ENCODE data around the gene RERE.

The RERE gene

DNA sequence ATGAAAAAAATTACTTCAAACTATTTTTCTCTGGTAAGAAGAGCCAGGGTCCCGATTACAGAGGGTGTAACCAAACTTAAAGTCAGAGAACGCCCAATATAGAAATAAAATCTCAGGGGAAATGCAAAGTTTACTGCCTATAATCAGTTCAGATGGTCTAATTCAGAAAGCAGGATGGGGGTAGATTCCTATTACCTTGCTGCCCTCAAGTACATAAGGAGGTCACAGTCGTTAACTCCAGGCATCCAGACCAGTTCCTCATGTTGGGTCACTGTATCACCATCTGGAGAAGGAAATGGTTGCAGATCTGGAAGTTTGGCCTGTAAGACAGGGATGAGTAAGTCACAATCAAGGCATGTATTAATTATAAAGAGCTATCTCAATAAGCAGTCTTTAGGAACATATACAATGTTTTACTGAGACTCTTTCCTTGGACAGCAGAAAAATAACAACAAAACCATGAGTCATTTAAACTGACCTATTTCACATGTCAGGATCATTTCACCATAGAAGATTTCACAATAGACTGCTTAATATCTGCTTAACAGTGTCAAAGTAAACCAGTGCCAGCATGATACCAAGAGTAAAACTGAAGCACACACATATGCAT, 320.1 kb downstream of the RERE start:
- no peak for DNase-seq

DNA sequence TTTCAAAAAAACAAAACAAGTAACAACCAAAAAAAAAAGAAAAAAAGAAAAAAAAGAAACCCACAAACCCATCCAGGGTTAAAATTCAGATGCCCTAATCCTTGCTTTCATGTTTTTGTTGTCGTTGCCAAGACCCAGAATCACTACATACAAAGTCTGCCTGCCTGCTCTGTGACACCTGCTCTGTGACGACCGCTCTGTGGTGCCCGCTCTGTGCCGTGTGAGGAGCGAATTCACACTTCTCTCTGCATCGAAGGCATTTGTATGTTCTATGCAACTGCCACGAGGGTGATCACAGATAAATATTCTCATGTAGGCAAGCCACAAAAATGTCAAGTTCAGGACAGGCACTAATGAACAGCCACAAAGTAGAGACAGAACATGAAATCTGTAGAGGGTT, 321.0 kb downstream of the RERE start:
- no peak for DNase-seq

DNA sequence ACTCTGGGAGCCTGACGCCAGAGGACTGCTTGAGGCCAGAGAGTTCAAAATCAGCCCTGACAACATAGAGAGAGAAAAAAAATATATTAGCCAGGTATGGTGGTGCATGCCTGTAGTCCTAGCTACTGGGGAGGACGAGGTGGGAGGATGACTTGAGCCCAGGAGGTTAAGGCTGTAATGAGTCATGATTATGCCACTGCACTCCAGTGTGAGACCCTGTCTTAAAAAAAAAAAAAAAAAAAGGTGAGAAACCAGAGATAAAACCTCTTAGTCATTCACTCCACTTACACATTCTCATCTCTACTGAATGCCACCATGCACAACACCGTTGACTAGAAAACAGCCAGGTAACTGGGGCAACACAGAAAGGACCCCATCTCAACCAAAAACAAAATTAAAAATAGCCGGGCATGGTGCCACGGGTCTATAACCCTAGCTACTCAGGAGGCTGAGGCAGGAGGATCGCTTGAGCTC, 321.5 kb downstream of the RERE start:
- peak; percentile 43 for DNase-seq

DNA sequence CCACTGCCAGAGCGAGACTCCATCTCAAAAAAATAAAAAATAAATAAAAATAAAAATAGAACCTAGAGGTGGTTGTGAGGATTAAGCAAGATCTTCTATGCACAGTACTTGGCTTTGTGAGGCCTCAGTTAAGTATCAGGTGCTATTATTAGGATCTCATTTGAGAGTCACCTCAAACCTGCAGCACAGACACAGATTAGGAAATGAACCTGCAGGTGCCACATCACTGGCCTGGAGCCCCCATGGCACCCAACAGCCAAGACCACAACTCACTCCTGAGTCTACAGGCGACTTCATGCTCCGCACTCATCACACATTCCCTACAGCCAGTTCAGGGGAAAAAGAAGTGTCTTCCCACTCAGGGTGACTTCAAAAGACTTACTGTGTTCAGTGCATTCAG, 322.8 kb downstream of the RERE start:
- DNase-seq: no peak

DNA sequence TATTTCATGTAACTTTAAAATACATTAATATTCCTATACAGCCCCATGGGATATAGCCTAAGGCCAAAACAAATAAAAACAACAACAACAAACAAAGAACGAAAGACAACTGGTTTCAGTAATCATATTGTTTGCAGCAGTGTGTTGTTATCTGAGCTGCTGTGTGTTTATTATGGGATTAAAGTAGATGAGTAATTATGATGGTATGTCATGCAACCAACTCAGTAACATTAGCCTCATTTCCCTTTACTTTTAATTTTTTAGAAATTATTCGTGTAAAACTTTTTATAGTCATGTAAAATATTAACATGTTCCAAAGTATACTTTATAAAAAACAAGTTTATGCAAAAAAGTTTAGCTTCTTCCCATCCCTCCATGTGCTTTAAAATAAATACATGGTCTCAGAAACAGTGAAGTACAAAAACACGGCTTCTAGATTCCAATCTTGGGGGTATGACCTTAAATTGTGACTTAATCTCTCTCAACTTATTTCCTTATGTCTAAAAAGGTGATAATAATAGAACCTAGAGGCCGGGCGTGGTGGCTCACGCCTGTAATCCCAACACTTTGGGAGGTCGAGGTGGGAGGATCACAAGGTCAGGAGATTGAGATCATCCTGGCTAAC, 323.4 kb downstream of the RERE start:
- DNase-seq: no peak

DNA sequence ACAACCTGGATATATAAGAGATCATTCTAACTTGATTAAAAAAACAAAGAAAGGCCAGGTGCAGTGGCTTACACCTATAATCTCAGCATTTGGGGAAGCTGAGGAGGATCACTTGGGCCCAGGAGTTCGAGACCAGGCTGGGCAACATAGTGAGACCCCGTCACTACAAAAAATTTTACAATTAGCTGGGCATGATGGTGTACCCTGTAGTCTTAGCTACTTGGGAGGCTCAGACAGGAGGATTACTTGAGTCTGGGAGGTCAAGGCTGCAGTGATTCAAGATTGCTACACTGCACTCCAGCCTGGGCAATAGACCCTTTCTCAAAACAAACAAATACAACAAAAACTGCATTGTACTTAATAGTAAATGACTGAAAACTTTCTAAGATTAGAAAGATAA, 330.2 kb downstream of the RERE start:
- DNase-seq: no peak

DNA sequence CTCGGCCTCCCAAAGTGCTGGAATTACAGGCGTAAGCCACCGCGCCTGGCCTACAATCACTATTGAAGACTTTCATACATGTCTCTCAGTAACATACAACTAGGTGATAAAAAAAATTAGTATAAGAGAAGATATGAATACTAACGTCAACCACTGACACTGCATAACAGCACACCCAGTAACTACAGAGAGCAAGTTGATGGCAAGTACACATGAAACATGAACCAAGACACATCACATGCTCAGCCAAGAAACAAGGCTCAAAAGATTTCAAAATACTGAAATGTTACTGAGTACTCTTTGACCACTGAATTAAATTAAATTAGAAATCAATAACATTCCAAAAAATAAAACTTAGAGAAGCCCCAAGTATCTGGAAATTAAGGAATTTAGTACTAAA, 331.4 kb downstream of the RERE start:
- no peak for DNase-seq

DNA sequence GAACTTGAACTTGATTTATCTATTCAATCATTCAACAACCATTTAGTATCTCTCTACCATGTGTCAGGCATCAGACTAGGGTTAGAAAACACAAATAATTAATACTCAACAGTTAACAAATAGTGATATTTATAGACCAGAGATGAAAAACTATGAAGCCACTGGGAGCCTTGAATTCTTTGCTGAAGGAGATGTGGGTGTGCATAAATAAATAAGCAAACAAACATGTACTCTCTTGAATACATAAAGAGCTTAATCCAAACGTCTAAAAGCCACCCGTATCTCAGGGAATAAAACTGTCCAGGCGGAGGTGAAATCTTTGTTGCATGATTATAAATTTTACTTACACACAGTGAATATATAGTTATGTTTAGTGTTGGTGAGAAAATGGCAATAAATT, 333.9 kb downstream of the RERE start:
- no peak for DNase-seq

DNA sequence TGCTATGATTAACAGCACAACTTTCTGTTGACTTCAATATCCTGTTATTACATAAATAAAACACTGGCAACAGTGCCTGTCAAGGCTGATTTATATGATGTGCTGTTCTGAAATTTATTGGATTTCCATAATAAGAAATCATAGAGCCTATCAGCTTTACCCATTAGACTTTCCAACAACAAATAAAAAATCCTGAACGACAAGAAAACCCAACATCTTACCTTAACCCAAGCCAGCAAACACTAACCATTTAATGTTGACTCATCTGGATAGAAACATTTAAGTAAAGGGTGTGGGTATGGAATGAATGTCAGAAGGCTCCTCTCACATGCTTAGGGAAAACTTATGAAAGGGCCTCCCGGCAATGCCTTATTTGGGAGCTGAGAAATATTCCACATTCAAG, 334.5 kb downstream of the RERE start:
- DNase-seq: no peak

DNA sequence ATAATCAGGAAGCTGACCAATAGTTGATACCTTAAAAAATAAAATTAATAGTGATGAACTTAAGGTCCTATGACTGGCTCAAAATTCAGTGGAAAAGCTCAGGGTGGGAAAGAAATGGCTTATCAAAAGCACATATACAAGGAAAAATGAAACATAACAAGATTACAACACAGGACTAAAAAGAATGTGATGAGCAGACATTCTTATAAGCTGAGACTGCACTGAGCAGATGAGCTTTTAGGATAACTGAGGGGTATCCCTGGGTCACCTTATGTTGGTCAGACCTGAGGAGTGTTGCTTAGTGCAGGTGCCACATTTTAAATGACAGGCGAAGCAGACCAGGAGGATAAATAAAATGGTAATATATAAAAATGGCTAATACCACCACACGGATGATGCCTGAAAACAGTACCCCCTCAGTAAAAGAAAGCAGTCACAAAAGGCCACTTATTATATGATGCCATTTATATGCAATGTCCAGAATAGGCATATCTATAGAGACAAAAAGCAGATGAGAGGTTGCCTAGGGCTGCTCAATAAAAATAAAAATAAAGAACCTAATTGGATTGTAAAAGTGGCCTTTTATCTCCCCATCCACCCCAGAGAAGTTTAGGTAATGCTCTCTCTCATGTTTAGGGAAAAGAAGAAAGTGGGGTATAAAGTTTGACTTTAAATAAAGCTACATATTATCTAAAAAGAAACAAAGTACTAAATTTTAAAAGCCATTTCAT, 335.6 kb downstream of the RERE start:
- DNase-seq: no peak

DNA sequence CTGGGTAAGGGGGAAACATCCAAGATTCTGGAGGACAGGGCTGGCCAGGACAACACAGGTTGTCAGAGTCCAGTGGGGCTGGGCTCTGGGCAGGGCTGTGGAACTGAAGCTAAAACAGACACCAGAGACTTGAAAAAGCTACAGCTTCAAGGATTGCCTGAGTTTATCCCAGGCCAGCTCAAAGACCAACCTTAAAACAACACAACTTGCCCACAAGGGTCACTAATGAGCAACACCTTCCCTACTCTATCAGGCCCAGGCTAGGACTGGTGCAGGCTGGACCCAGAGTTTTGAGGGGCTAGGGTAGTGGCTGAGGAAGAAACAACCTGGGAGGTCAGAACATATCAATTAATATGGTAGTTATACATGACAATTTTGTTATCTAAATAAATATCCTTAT, 338.9 kb downstream of the RERE start:
- no peak for DNase-seq

DNA sequence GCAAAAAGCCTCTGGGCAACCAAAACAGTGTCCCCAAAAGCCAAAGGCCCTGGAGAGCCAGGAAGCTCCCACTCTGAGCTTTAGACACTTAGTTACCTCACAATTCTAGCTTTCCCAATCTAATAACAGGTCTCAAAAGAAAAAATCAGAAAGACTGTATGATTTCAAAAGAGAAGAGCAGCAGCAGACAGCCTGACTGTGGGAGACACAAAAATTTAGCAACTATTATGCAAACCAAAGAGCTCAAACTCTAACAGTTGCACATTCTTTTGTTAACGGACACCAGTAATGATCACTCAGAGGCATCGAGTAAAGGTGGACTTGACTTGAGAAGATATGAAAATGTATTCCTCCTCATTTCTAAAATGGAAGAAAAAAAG, 339.5 kb downstream of the RERE start:
- no peak for DNase-seq

DNA sequence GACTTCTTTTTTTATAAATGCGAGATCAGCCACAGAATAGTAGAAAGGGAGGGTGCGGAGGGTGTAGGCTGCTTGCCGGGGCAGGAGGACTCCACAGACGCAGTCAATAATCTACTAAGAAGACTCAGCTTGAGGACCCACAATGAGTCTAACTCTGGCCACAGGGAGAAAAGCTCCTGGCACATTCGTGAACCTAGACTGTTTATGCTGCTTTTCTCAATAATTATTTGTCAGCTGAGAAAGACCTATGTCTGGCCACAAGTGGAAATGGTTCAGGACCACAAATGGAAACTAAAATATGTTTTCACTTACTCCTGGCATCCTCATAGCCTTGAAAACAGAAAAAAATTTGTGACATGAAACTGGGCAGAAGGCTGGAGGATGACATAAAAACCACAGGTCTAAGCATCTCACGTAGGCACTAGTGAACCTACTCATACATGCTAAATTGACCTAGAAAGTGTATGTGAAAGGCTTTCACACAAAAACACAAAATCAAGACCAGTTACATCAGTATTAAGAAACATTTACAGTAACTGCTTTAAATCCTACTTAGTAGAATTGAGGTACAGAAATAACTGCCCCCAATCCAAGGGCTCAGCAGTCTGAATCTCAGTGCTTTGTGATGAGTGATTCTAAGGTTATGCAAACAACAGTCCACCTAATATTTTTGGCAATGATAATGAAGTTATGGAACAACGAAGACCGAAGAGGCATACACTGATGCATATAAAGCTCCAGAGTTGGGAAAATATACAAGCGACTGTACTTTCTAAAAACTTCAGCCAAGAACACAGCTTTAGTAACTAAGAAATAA, 340.1 kb downstream of the RERE start:
- DNase-seq: peak; percentile 37

DNA sequence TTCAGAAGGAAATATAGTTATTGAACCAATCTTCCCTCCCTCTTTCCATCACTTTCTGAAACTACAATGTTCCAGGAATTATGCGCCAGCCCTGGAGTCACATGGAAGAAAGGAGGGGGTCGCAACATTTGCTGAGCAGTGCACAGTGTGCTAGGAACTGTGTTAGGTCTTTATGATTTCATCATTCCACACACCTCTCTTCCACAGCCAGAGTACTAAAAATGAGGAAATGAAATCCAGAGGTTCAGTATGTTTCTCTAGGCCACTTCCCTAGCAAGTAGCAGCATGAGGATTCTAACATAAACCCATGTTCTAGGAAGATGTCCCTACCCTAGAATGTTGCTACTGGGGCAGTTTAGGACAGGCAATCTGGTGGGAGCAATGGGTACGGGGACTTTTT, 341.4 kb downstream of the RERE start:
- no peak for DNase-seq

DNA sequence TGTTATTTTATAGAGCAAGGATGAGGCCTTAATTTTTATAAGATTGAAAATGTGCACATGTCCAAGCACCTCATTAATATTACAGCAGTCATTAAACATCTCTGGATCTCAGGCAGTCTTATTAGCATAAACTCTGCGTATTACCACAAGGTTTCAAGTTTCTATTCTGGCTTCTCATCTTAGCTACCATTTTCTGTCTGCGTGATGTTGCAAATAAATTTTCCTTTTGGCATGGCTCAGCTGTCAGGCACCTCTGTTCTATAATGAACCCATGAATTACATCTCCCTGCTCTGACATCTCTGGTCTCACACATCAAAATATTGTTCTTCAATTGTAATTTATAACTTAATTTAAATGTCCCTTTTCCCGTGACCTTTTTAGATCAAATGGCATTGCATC, 343.1 kb downstream of the RERE start:
- DNase-seq: no peak

DNA sequence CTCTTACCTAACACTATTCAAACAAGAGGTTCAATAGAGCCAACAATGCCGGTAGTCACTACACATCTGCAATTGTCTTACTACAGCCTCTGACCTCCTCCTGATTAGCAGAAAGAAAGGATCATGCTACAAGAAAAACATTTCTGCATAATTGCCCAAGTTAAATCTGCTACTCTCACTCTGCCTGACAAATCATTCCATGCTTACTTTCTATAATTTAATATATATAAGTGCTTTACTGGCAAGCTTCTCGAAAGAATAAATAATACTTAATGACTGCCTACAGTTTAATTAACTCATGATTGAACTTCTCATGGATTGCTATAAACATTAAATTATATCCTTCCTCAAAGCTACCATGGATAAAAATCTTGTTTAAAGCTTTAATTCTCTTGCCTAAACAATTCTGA, 343.5 kb downstream of the RERE start:
- DNase-seq: no peak

DNA sequence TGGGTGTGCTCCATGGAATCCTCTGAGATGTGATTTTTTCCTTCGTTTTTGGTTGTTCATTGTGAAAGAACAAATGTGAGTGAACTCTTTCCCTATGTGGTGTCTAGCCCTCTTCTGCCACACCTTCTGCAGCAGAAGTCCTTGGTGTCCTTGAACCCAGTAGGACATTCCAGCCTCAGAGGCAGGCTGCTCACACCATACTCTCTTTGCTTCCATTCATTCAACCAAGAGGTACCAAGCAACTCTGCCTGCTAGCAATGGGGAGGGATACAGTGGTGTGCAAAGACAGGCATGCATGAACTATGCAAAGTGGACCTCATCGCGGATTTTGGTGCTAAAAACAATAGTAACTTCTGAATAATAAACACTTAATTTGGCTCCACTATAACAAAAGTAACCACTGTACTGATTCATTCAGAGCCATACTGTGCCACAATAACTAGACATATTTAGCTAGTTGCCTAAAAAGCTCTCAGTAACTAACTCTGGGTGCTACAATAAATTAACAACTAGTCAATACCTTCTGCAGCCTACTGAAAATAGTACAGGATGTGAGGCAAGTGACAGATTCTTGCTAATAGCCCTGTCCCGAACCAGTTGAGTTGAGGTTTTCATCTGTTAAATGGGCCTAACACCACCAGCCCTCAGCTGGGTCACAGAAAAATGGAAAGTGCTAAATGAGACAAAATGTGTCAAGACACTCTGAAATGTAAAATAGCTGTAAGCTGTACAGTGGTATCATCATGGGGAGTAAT, 344.1 kb downstream of the RERE start:
- DNase-seq: no peak

DNA sequence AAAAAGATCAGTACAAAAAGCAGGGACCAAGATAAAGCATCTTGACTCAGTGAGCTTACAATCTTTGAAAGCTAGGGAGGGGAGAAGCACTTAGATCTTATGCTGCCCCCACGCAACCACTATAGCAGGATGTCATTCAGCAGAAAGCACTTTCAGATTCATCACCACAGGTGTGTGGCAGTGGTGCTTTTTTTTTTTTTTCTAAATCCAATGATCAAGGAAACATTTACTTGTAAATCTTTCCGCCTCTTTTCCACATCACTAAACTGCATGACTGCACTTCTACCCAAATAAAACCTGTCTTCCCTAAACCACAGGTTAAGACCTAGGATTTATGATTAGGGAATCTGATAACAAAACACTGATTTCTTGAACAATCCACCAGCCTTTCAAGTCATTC, 344.8 kb downstream of the RERE start:
- DNase-seq: peak; percentile 57

DNA sequence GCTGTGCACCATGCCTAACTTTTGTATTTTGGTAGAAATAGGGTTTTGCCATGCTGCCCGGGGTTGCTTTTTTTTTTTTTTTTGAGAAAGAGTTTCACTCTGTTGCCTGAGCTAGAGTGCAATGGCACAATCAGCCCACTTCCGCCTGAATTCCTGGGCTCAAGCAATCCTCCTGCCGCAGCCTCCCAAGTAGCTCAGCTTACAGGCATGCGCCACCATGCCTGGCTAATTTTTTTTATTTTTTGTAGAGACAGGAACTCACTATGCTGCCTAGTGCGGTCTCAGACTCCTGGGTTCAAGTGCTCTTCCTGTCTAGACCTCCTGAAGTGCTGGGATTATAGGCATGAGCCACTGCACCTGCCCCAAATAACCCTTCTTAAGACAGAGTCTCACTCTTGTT, 346.0 kb downstream of the RERE start:
- DNase-seq: no peak

DNA sequence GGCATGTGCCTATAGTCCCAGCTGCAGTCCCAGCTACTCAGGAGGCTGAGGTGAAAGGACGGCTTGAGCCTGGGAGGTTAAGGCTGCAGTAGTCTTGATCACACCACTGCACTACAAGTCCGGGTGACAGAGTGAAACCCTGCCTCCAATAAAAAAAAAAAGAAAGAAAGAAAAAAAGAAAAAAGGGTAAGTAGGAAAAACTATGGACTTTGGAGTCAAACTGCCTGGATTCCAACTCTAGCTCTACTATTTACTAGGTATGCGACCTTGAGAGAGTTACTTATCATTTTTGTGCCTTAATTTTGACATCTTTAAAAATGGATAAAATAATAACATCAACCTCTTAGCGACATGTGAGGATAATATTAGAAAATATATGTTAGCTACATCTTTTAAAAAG, 348.7 kb downstream of the RERE start:
- DNase-seq: no peak

DNA sequence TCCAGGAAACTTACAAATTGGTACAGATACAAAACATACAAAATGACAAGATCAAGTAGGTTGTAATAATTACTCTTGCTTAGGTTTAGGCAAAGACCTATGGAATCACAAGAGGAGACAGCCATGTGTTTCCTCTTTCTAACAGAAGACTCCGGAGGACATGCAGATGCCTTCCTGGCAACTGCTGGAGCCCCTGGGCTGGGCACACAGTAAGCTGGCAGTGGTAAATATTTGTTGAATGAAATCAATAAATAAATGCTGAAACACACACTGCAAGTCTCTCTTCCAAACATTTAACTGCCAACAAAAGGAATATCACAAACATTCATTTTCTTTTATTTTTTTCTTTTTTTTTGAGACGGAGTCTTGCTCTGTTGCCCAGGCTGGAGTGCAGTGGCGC, 350.1 kb downstream of the RERE start:
- DNase-seq: no peak

DNA sequence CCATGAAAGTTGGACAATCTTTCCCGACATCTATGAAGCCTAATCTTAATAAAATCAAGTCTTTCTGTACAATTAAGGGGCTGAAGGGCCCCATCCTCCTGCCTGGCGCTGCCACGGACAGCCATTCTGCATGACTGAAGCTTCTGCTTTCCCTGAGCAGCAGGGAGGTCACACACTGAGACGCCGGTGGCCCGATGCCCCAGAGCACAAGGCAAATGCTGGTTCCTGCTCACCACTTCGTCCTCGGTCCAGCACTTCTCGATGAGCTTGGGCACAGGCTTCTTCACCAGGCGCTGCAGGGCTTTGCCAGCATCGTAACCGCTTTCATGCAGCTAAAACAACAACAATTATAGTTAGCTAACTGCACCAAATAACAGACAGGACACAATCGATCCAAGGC, 351.7 kb downstream of the RERE start:
- no peak for DNase-seq

DNA sequence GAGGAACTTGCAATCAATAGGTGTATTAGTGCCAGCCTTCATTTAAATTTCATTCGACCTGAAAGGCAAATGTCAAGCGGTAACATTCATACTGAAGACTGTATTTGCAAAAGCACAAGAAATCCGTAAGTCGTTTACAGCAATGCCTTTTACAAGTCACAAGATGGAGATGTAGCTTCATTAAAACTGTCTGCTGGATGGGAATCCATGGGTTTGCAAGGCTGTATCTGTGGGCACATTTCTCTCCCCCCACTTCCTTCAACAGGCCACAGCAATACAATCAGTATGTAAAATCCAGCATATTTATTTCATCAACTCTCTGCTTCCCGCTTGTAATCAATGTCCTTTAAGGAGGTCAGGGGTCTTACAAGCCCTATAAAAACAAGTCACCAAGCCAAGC, 352.4 kb downstream of the RERE start:
- DNase-seq: no peak

Data from stimulated activated CD4-positive, alpha-beta T cell treated with anti-CD3 and anti-CD28 coated beads, Interleukin-1b, Interleukin-23, amount 100 ng/mL, for 48 hours (primary cell).